Loucy (cell line): ENCODE results near the gene PCDHGA5.

Experiments used
- EZH2phosphoT487 ChIP-seq: fragments of 200-600 bp; IDR thresholded peaks from 2 replicates; pipeline ENCODE4 v1.6.1; 2018; ENCODE audit warnings: antibody characterized with exemption, mild to moderate bottlenecking, moderate library complexity, borderline replicate concordance
- TF ChIP-seq, protein P1 (sequence below): fragments of 200-600 bp; sonication (generic); conservative IDR thresholded peaks from 2 replicates; pipeline ENCODE4 v1.5.1; 2014; ENCODE audit warnings: mild to moderate bottlenecking, antibody characterized with exemption, low read length

DNA sequence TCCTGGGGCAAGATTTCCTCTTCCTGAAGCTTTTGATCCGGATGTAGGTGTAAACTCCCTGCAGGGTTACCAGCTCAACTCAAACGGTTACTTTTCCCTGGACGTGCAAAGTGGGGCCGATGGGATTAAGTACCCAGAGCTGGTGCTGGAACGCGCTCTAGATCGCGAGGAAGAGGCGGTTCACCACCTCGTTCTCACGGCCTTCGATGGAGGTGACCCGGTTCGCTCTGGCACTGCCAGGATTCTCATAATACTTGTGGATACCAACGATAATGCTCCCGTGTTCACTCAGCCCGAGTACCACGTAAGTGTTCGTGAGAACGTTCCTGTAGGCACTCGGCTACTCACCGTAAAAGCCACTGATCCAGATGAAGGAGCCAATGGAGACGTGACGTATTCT, 8.3 kb upstream of the PCDHGA5 start:
- TF ChIP-seq, protein P1, sequence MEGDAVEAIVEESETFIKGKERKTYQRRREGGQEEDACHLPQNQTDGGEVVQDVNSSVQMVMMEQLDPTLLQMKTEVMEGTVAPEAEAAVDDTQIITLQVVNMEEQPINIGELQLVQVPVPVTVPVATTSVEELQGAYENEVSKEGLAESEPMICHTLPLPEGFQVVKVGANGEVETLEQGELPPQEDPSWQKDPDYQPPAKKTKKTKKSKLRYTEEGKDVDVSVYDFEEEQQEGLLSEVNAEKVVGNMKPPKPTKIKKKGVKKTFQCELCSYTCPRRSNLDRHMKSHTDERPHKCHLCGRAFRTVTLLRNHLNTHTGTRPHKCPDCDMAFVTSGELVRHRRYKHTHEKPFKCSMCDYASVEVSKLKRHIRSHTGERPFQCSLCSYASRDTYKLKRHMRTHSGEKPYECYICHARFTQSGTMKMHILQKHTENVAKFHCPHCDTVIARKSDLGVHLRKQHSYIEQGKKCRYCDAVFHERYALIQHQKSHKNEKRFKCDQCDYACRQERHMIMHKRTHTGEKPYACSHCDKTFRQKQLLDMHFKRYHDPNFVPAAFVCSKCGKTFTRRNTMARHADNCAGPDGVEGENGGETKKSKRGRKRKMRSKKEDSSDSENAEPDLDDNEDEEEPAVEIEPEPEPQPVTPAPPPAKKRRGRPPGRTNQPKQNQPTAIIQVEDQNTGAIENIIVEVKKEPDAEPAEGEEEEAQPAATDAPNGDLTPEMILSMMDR, result no peak
- no peak for TF ChIP-seq EZH2phosphoT487
